Measurements from ENCODE around the gene KCNJ3.

DNA sequence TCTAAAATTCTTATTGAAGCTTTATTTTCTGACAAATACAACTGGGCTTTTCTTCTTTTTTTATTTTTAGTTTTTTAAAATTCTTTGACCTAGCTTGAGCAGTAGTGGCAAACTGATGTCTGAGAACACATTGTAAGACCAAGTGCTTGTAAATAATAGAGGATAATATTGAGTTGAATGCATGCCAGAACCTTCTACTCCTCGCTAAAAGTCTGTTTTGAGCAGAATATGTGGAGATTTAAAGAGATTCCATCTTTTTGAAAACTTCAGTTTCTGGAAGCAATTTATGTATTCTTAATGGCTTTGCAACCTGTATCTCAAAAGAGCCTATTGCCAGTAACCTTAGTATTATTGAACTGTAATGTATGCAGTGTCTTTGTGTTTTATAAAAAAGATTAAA is 148.3 kb downstream of the KCNJ3 start:
- TF ChIP-seq CTCF (IDR thresholded peaks at IDR 0.05; ENCODE audit: low read depth, low read length), result no peak
- TF ChIP-seq EZH2phosphoT487 (IDR thresholded peaks at IDR 0.05; ENCODE audit: low read depth), result no peak
